Right lobe of liver (tissue), 6 donors: ENCODE data around the gene CYTH1. TPM values are rescaled to one million over a fixed set of nuclear protein-coding genes. Genes with fewer than 3 reads are reported as not detected.

Experiments
- ATAC-seq, 4 donors: fragments of 200-7000 bp; cut with Tn5 transposase; one replicate each; pipeline ENCODE4 v1.9.1; 2020; ENCODE audit warnings: mild to moderate bottlenecking in 4 of 4, moderate library complexity in 4 of 4
- DNase-seq, 3 donors: peaks; one replicate each; pipeline ENCODE4 v3.0.0-alpha.2; 2020
- H3K27ac ChIP-seq, 3 donors: fragments of 200-600 bp; one replicate each; pipeline ENCODE4 v1.8.0; 2022
- H3K27me3 ChIP-seq, 2 donors: fragments of 200-600 bp; one replicate each; pipeline ENCODE4 v1.8.0; 2022
- H3K36me3 ChIP-seq, 4 donors: fragments of 200-600 bp; sonication (generic) in 1 of 4; one replicate each; pipeline versions ENCODE4 v1.5.1 to v1.8.0; 2017 to 2022; ENCODE audit warnings: control low read depth in 1 of 4
- H3K4me1 ChIP-seq, 4 donors: fragments of 200-600 bp; sonication (generic) in 1 of 4; one replicate each; pipeline versions ENCODE4 v1.5.1 to v1.8.0; 2017 to 2022; ENCODE audit warnings: control low read depth in 1 of 4
- H3K4me3 ChIP-seq, 3 donors: fragments of 200-600 bp; one replicate each; pipeline ENCODE4 v1.8.0; 2022
- H3K9me3 ChIP-seq, 4 donors: fragments of 200-600 bp; sonication (generic) in 1 of 4; one replicate each; pipeline versions ENCODE4 v1.5.1 to v1.8.0; 2017 to 2022; ENCODE audit warnings: control low read depth in 1 of 4
- POLR2A ChIP-seq: fragments of 450-650 bp; IDR thresholded peaks from one replicate; pipeline ENCODE4 v1.6.1; 2017; ENCODE audit warnings: antibody characterized with exemption, mild to moderate bottlenecking
- WGBS: methylation state at CpG from one replicate; pipeline ENCODE4 v1.1.6; 2018; ENCODE audit warnings: low coverage, low lambda C conversion rate; ENCODE audit not compliant: insufficient coverage; ENCODE audit errors: missing lambda C conversion rate; 5-methylcytosine and 5-hydroxymethylcytosine counted together
- intact Hi-C, 2 donors: fragments of 100-400 bp; cut with DNase I; formaldehyde crosslinking; loops; one replicate each; pipeline versions ENCODE4 v1.11.2 to v1.14.1; 2022
- total RNA-seq, 6 experiments: library from RNA; depleted of rRNA in 2 of 6; stranded (reverse); fragments of >200 nt in 2 of 6; fragmentation: NEBNext Ultra II Directional in 3 of 6; extraction: Animal tissue kit (Norgen Biotek cat#: 25700) in 3 of 6; gene quantifications; one replicate each; pipeline versions ENCODE4 v1.1.0 to v1.2.4, GENCODE V29; 2016 to 2023
- TF ChIP-seq, protein P1 (sequence below), 4 donors: fragments of 200-600 bp in 3 of 4; fragments of 450-650 bp in 1 of 4; IDR thresholded peaks; one replicate each; pipeline versions ENCODE4 v1.5.1 to v1.8.0; 2016 to 2022; ENCODE audit warnings: antibody characterized with exemption in 4 of 4, mild to moderate bottlenecking in 2 of 4
- donor health status: DM: no; HTN: yes; CAD: no.
- donor health status: DM: no; HTN: no; CAD: no.
- donor health status: DM: no; HTN: no; CAD: no.
- donor health status: DM: no; HTN: yes; CAD: no.
- donor health status: DM: no; HTN: yes; CAD: no.

Gene CYTH1
- total RNA-seq, 6 experiments from 2014 or later: 14.8 to 46.2 (median 28.8) TPM

- no peaks in the 10 kb centered on the region for H3K36me3 ChIP-seq
- no peak overlapping the region for H3K27ac ChIP-seq
- peaks cover 0 to 61% (median 15%) of the 10 kb centered on the region in 4 donors for H3K4me1 ChIP-seq
- DNase-seq (no peak), ATAC-seq (no peak)
- WGBS: 82% methylated on average over 3 of the region's 3 CpGs
- no peaks in the 10 kb centered on the region for H3K27me3 ChIP-seq
- no peak overlapping the region for H3K4me3 ChIP-seq
- TF ChIP-seq, protein P1, sequence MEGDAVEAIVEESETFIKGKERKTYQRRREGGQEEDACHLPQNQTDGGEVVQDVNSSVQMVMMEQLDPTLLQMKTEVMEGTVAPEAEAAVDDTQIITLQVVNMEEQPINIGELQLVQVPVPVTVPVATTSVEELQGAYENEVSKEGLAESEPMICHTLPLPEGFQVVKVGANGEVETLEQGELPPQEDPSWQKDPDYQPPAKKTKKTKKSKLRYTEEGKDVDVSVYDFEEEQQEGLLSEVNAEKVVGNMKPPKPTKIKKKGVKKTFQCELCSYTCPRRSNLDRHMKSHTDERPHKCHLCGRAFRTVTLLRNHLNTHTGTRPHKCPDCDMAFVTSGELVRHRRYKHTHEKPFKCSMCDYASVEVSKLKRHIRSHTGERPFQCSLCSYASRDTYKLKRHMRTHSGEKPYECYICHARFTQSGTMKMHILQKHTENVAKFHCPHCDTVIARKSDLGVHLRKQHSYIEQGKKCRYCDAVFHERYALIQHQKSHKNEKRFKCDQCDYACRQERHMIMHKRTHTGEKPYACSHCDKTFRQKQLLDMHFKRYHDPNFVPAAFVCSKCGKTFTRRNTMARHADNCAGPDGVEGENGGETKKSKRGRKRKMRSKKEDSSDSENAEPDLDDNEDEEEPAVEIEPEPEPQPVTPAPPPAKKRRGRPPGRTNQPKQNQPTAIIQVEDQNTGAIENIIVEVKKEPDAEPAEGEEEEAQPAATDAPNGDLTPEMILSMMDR (IDR thresholded peaks at IDR 0.05): no peak
- TF ChIP-seq POLR2A: no peak
- intact Hi-C loops: no loop called here
- no peaks in the 10 kb centered on the region for H3K9me3 ChIP-seq
Observed at GRCh38 chr17:78765821-78766220, 16.3 kb downstream of the CYTH1 start.

GRCh38 chr17:78764871-78765270 is 17.2 kb downstream of the CYTH1 start:
- TF ChIP-seq POLR2A: no peak
- TF ChIP-seq, protein P1 (IDR thresholded peaks at IDR 0.05): no peak
- Histone ChIP-seq H3K4me3 (no peak overlapping the region), H3K9me3 (no peaks in the 10 kb centered on the region), H3K27ac (no peak overlapping the region), H3K27me3 (no peaks in the 10 kb centered on the region), H3K4me1 (peaks cover 0 to 65% (median 15%) of the 10 kb centered on the region in 4 donors), H3K36me3 (no peaks in the 10 kb centered on the region)
- no peak for ATAC-seq
- 50% methylated on average over 2 of the region's 8 CpGs for WGBS
- intact Hi-C loops: no loop called here
- DNase-seq: no peak

GRCh38 chr17:78763561-78763960 is 18.5 kb downstream of the CYTH1 start:
- intact Hi-C loops: no loop called here

DNA sequence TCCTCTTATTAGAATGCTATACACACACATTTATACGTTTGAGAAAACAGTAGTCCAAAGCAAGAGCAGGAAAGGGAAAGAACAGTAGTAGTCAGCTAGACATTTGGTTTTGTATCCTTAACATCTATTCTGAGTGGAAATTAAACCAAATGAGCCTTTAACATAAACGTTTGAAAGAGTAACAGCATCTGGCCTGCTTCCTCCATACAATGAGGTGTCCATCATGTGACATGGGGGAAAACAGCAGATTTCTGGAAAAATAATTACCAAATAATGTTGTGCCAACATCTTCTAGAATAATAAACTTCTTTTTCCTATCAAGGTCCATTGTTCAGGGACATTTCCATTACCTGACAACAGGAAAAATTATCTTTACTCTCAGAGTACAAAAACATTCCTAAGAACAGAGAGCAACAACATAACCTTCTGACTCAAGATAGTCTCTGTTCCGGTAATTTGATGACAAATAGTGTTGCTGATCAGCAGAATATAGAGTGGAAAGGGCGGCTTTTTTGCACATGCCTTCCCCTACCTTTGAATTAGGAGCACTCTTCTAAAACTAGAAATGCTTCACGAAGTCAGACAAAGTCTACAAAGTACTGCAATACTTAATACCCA is 20.2 kb downstream of the CYTH1 start:
- peak; percentile 34 to 63 (median 52) for ATAC-seq
- Histone ChIP-seq H3K27ac (peak overlapping the region in 2 of 3 donors; percentile 5 to 48), H3K9me3 (no peaks in the 10 kb centered on the region), H3K27me3 (no peaks in the 10 kb centered on the region), H3K4me3 (no peak overlapping the region), H3K4me1 (peaks cover 0 to 73% (median 16%) of the 10 kb centered on the region in 4 donors), H3K36me3 (no peaks in the 10 kb centered on the region)
- TF ChIP-seq, protein P1 (IDR thresholded peaks at IDR 0.05): no peak
- no peak for TF ChIP-seq POLR2A
- no peak for DNase-seq
- 50% methylated on average over 5 of the region's 5 CpGs for WGBS
- intact Hi-C loops: no loop called here

More at GRCh38 chr17:78763561-78763960, 18.5 kb downstream of the CYTH1 start:
- ATAC-seq: no peak
- Histone ChIP-seq H3K36me3 (no peaks in the 10 kb centered on the region), H3K27me3 (no peaks in the 10 kb centered on the region), H3K27ac (no peak overlapping the region), H3K4me3 (no peak overlapping the region), H3K4me1 (peaks cover 0 to 65% (median 10%) of the 10 kb centered on the region in 4 donors), H3K9me3 (no peaks in the 10 kb centered on the region)
- no peak for TF ChIP-seq POLR2A
- TF ChIP-seq, protein P1 (IDR thresholded peaks at IDR 0.05): no peak
- DNase-seq: no peak
- WGBS: 94% methylated on average over 1 of the region's 3 CpGs
